Activated CD4-positive, alpha-beta memory T cell treated with anti-CD3 and anti-CD28 coated beads for 36 hours (primary cell): ENCODE results near the gene ZDHHC4. TPM values are rescaled to one million over a fixed set of nuclear protein-coding genes. Genes with fewer than 3 reads are reported as not detected.
A peak's percentile ranks its signal among the peaks of the same experiment; 100 is the strongest.

ENCODE experiments used
- CTCF ChIA-PET: fragments of 350-600 bp; sonication (Branson Sonifier 250); formaldehyde crosslinking; loops from one replicate; lab custom pipeline; 2021; ENCODE audit warnings: antibody characterized with exemption, inconsistent platforms; lab: Charles Lee
- POLR2A ChIA-PET: fragments of 350-600 bp; sonication (Branson Sonifier 250); formaldehyde crosslinking; loops from one replicate; lab custom pipeline; 2021; ENCODE audit warnings: antibody characterized with exemption; lab: Charles Lee
- DNase-seq: peaks from one replicate; pipeline ENCODE4 v3.0.0-alpha.2; 2020
- H3K27ac Mint-ChIP-seq: one replicate; pipeline ENCODE4 v1.8.0; 2021; ENCODE audit warnings: mixed read lengths
- H3K27me3 Mint-ChIP-seq: one replicate; pipeline ENCODE4 v1.8.0; 2021; ENCODE audit warnings: mixed read lengths
- H3K36me3 Mint-ChIP-seq: one replicate; pipeline ENCODE4 v1.8.0; 2021; ENCODE audit warnings: mixed read lengths
- H3K4me1 Mint-ChIP-seq: one replicate; pipeline ENCODE4 v1.8.0; 2021; ENCODE audit warnings: low read depth, mixed read lengths
- H3K4me3 Mint-ChIP-seq: one replicate; pipeline ENCODE4 v1.8.0; 2021; ENCODE audit warnings: mild to moderate bottlenecking, mixed read lengths
- H3K9me3 Mint-ChIP-seq: one replicate; pipeline ENCODE4 v1.8.0; 2021; ENCODE audit warnings: mixed read lengths
- intact Hi-C: fragments of 100-400 bp; cut with micrococcal nuclease; formaldehyde crosslinking; loops from one replicate; pipeline ENCODE4 v1.15.1; 2023
- total RNA-seq, 2 experiments: library from RNA; stranded (reverse); gene quantifications; one replicate each; pipeline ENCODE4 v1.2.3, GENCODE V29; 2021

Gene ZDHHC4
- total RNA-seq, 2 experiments from 2014 or later = 31.7 to 44.4 TPM

GRCh38 chr7:6614953-6615722, 37.9 kb downstream of the ZDHHC4 start, which contains the start of gene ZNF853:
Gene ZNF853 (plus strand): TSS chr7:6615610. CDS start chr7:6616175, 565 bp downstream.
- Mint-ChIP-seq H3K9me3 (no peaks in the 10 kb centered on the region), H3K27ac (no peak within 1 kb of the TSS), H3K36me3 (no peaks in the 10 kb centered on the region), H3K4me3 (peak within 1 kb of the TSS; percentile 50), H3K27me3 (peaks cover 15% of the 10 kb centered on the region), H3K4me1 (peaks cover 13% of the 10 kb centered on the region)
- intact Hi-C loops = no loop called here
- ChIA-PET POLR2A (no interaction called here), CTCF (interaction anchor here (1.0 kb wide), 1 partner anchor 759 kb away, joined by 3 read pairs; no protein-coding TSS in a partner anchor)
- DNase-seq = no peak

GRCh38 chr7:6615723-6616555, 38.7 kb downstream of the ZDHHC4 start:
- intact Hi-C loops = no loop called here
- no peak for DNase-seq
- Mint-ChIP-seq H3K36me3 (no peaks in the 10 kb centered on the region), H3K9me3 (no peaks in the 10 kb centered on the region), H3K4me1 (peaks cover 18% of the 10 kb centered on the region), H3K27ac (no peak overlapping the region), H3K27me3 (peaks cover 15% of the 10 kb centered on the region), H3K4me3 (peak overlapping the region; percentile 49)
- ChIA-PET POLR2A (no interaction called here), CTCF (interaction anchor here (0.7 kb wide), 1 partner anchor 40 kb away, joined by 3 read pairs; no protein-coding TSS in a partner anchor)

DNA sequence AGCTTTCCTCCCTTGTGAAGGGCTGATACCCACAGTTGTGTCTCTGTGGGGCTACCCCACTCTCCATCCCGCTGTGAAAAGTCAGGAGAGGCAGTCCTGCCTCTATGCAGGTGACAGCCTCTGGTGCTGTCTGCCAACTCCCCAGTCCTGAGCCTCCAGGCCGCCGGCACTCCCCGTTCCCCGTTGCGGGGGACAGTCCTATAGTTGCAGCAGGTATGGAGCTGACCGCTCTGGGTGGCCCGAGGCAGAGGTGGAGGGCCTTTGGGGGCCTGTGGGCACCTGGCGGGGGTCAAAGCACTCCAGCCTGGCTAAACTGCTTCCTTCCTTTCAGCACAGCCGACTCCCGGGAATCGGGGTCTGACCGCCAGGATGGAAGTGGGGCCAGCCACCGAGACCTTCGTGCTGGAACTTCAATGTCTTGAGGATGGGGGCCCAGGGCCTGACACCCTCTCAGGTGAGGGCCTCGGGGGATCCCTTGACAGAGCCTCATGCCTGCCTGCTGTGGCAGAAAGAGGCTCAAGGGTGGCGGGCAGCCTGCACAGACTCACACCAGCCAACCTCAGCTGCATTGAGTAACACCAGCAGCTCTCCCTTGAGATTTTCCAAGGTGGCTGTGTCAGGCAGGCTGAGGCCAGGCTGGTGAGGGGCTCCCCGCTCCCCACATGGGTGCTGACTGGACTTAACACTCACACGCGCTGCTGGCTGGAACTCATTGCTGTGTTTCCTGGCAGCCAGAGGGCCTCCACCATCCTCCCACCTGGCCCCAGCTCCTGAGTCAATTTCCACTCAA, 39.8 kb downstream of the ZDHHC4 start:
- H3K27ac Mint-ChIP-seq = no peak overlapping the region
- no peak overlapping the region for H3K4me3 Mint-ChIP-seq
- H3K9me3 Mint-ChIP-seq = no peaks in the 10 kb centered on the region
- ChIA-PET CTCF (no interaction called here), POLR2A (no interaction called here)
- no peaks in the 10 kb centered on the region for H3K36me3 Mint-ChIP-seq
- peaks cover 15% of the 10 kb centered on the region for H3K27me3 Mint-ChIP-seq
- H3K4me1 Mint-ChIP-seq = peaks cover 27% of the 10 kb centered on the region
- intact Hi-C loops = no loop called here
- no peak for DNase-seq

DNA sequence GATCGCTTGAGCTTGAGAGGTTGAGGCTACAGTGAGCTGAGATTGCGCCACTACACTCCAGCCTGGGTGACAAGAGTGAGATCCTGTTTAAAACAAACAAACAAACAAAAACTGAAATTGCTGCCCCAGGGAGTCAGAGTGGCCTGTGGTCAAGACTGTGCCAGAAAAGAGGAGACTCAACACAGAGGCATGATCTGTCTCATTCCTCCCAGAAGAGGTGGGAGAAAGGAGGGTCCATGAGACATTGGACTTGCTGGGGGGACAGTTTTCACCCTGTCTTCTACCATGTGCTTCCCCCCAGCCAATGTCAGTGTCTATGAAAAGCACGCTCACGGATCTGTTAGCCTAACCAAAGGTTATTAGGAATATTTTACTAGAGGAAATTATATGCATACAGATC, 41.4 kb downstream of the ZDHHC4 start:
- POLR2A ChIA-PET = no interaction called here
- H3K27ac Mint-ChIP-seq = no peak overlapping the region

GRCh38 chr7:6619961-6620360, 42.7 kb downstream of the ZDHHC4 start:
- intact Hi-C loops = no loop called here
- peaks cover 5% of the 10 kb centered on the region for H3K27me3 Mint-ChIP-seq
- no peaks in the 10 kb centered on the region for H3K9me3 Mint-ChIP-seq
- no peak overlapping the region for H3K27ac Mint-ChIP-seq
- POLR2A ChIA-PET = no interaction called here
- DNase-seq = no peak
- H3K4me1 Mint-ChIP-seq = peaks cover 37% of the 10 kb centered on the region
- CTCF ChIA-PET = no interaction called here
- H3K36me3 Mint-ChIP-seq = no peaks in the 10 kb centered on the region
- H3K4me3 Mint-ChIP-seq = no peak overlapping the region

More for the DNA sequence above, 41.4 kb downstream of the ZDHHC4 start:
- H3K9me3 Mint-ChIP-seq = no peaks in the 10 kb centered on the region
- no peak overlapping the region for H3K4me3 Mint-ChIP-seq
- peaks cover 11% of the 10 kb centered on the region for H3K27me3 Mint-ChIP-seq
- DNase-seq = no peak
- intact Hi-C loops = no loop called here
- no peaks in the 10 kb centered on the region for H3K36me3 Mint-ChIP-seq
- peaks cover 31% of the 10 kb centered on the region for H3K4me1 Mint-ChIP-seq
- CTCF ChIA-PET = no interaction called here

- H3K4me3 Mint-ChIP-seq = no peak overlapping the region
- no peak overlapping the region for H3K27ac Mint-ChIP-seq
- H3K4me1 Mint-ChIP-seq = peaks cover 37% of the 10 kb centered on the region
- POLR2A ChIA-PET = no interaction called here
- intact Hi-C loops = no loop called here
- CTCF ChIA-PET = interaction anchor here (1.6 kb wide), 1 partner anchor 17 kb away, joined by 3 read pairs; no protein-coding TSS in a partner anchor
- H3K36me3 Mint-ChIP-seq = no peaks in the 10 kb centered on the region
- peaks cover 5% of the 10 kb centered on the region for H3K27me3 Mint-ChIP-seq
- no peaks in the 10 kb centered on the region for H3K9me3 Mint-ChIP-seq
- DNase-seq = no peak
Measured at GRCh38 chr7:6621195-6622133, 44.2 kb downstream of the ZDHHC4 start.

- Mint-ChIP-seq H3K27ac (no peak overlapping the region), H3K27me3 (peaks cover 3% of the 10 kb centered on the region), H3K4me3 (no peak overlapping the region), H3K36me3 (no peaks in the 10 kb centered on the region), H3K9me3 (no peaks in the 10 kb centered on the region), H3K4me1 (peaks cover 37% of the 10 kb centered on the region)
- DNase-seq = no peak
- intact Hi-C loops = no loop called here
- ChIA-PET CTCF (interaction anchor here (1.6 kb wide), 1 partner anchor 18 kb away, joined by 3 read pairs; no protein-coding TSS in a partner anchor), POLR2A (no interaction called here)
Measured at GRCh38 chr7:6622134-6622710, 45.0 kb downstream of the ZDHHC4 start.

DNA sequence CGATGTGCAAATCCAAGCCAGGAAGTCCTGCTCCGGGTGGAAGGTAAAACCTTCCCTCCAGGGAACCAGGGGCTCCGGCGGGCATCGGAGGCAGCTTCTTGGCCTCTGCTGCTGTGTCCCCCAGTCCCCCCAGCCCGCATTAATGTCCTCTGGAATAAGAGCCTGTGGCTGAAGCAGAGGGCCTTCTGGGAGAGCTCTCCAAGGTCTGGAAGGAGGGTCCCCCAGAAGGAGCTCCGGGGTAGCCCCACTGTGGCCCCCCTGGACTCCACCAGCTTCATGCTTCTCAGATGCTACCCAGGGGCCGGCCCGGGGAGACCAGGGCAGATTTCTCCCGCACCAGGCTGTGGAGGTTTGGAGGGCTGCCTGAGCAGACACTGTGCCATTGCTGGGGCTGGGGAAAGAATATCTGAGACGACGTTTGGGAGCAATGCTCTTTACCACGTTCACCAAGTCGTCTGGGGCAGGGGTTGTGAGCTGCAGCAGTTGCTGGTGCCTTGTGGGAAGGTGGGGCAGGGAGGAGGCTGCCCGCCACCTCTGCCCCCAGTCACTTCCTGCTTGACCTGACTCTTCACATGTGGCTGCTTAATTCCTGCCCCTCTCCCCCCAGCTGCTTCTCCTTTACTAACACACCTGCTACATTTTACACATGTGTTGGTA, 46.5 kb downstream of the ZDHHC4 start:
- no peaks in the 10 kb centered on the region for H3K36me3 Mint-ChIP-seq
- ChIA-PET CTCF (no interaction called here), POLR2A (no interaction called here)
- H3K4me1 Mint-ChIP-seq = peaks cover 37% of the 10 kb centered on the region
- H3K4me3 Mint-ChIP-seq = no peak overlapping the region
- intact Hi-C loops = no loop called here
- H3K27ac Mint-ChIP-seq = peak overlapping the region; percentile 35
- DNase-seq = peak; percentile 41
- no peaks in the 10 kb centered on the region for H3K9me3 Mint-ChIP-seq
- H3K27me3 Mint-ChIP-seq = no peaks in the 10 kb centered on the region

- H3K4me1 Mint-ChIP-seq = peaks cover 35% of the 10 kb centered on the region
- no peak for DNase-seq
- H3K27ac Mint-ChIP-seq = peak overlapping the region; percentile 35
- no peaks in the 10 kb centered on the region for H3K27me3 Mint-ChIP-seq
- intact Hi-C loops = no loop called here
- H3K4me3 Mint-ChIP-seq = no peak overlapping the region
- H3K36me3 Mint-ChIP-seq = no peaks in the 10 kb centered on the region
- no peaks in the 10 kb centered on the region for H3K9me3 Mint-ChIP-seq
- ChIA-PET POLR2A (no interaction called here), CTCF (no interaction called here)
Measured at GRCh38 chr7:6624246-6624611, 47.0 kb downstream of the ZDHHC4 start.

- peaks cover 13% of the 10 kb centered on the region for H3K4me1 Mint-ChIP-seq
- no peak overlapping the region for H3K4me3 Mint-ChIP-seq
- DNase-seq = no peak
- no peaks in the 10 kb centered on the region for H3K36me3 Mint-ChIP-seq
- intact Hi-C loops = no loop called here
- no peaks in the 10 kb centered on the region for H3K27me3 Mint-ChIP-seq
- ChIA-PET CTCF (interaction anchor here (1.1 kb wide), 1 partner anchor 38 kb away, joined by 3 read pairs; the partner anchor contains the start of gene INTS15), POLR2A (no interaction called here)
- H3K9me3 Mint-ChIP-seq = no peaks in the 10 kb centered on the region
- no peak overlapping the region for H3K27ac Mint-ChIP-seq
Measured at GRCh38 chr7:6628045-6628444, 50.8 kb downstream of the ZDHHC4 start.
